Fibroblast of mammary gland (primary cell): ENCODE results near the gene CTNNAL1.
A peak's percentile ranks its signal among the peaks of the same experiment; 100 is the strongest.
"Not testable (repeated sequence)": the region's sequence is repeated elsewhere in the genome, so short reads cannot be mapped to it uniquely, and the experiment has no call there.

Source experiments
- DNase-seq: peaks from one replicate; pipeline ENCODE4 v3.0.0-alpha.2; 2010; ENCODE audit warnings: low read depth
- H3K4me3 ChIP-seq: 2 replicates; pipeline ENCODE4 v1.5.1; 2011; ENCODE audit warnings: low read depth, mild to moderate bottlenecking, low read length, moderate library complexity; ENCODE audit not compliant: control insufficient read depth
- CTCF ChIP-seq: conservative IDR thresholded peaks from 2 replicates; pipeline ENCODE4 v1.5.1; 2011; ENCODE audit warnings: low read depth, low read length, inconsistent platforms; ENCODE audit not compliant: control insufficient read depth, insufficient read depth

CTNNAL1 gene

DNA sequence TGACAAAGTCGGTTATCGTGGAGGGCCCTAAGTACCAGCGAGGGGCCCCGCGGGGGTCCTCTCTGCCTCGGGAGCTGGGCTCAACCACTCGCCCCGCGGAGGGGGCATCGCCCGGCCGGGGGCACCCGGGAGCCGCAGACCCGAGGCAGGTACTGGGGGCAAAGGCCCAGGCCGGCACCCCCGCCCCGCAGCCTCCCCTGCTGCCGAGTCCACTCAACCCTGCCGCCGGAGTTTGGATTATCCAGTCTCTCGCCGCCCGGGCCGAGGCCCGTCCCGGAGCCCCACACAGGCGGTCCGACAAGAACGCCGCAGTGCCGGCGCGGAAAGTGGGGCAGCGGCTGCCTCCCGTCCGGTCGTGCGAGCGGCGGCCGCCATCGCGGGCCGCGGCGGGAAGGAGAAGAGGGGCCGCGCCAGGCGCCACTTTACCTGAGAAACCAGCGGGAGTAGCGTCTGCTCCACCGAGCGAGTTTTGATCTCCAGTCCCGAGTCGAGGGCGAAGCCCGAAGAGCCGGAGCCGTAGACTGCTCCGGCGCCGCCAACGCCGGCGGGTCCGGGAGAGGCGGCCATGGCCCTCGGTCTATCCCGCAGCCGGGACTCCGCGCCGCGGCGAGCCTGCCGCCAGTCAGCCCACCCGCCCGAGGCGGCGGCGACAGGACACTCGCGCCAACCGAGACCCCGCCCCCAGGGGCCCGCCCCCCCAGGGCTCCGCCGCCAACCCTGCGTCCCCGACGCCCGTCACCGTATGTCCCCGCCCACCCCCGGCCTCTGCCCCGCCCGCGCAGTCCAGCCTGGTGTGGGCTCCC, at the start of gene CTNNAL1:
TSS of gene CTNNAL1 (minus strand) at position 624 of the 803 bp plus-strand sequence. CDS start at position 567, 57 bp downstream.
- peak; percentile 76 for DNase-seq
- TF ChIP-seq CTCF, result no peak
- H3K4me3 ChIP-seq, result peak within 1 kb of the TSS; percentile 85

- no peak overlapping the region for H3K4me3 ChIP-seq
- TF ChIP-seq CTCF, result no peak
- DNase-seq, result no peak
These were observed 49.2 kb upstream of the CTNNAL1 start for GRCh38 chr9:109062543-109062942.

- no peak overlapping the region for H3K4me3 ChIP-seq
- TF ChIP-seq CTCF, result no peak
- no peak for DNase-seq
These were observed 46.9 kb upstream of the CTNNAL1 start for GRCh38 chr9:109060191-109060590.

DNA sequence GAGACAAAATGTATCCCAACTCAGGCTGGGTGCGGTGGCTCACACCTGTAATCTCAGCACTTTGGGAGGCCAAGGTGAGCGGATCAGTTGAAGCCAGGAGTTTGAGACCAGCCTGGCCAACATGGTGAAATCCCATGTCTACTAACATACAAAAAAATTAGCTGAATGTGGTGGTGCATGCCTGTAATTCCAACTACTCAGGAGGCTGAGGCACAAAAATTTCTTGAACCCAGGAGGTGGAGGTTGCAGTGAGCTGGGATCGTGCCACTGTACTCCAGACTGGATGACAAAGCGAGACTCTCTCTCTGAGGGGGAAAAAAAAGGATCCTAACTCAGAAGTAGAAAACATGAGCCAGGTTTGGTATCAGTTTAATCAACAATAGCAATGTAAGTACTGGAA, 39.8 kb upstream of the CTNNAL1 start:
- not testable (repeated sequence) for H3K4me3 ChIP-seq, DNase-seq

GRCh38 chr9:109052416-109052815, 39.1 kb upstream of the CTNNAL1 start:
- TF ChIP-seq CTCF, result no peak
- no peak for DNase-seq
- H3K4me3 ChIP-seq, result no peak overlapping the region

GRCh38 chr9:109051733-109052132, 38.4 kb upstream of the CTNNAL1 start:
- no peak overlapping the region for H3K4me3 ChIP-seq
- TF ChIP-seq CTCF, result no peak
- DNase-seq, result no peak

- TF ChIP-seq CTCF, result no peak
- no peak for DNase-seq
- H3K4me3 ChIP-seq, result no peak overlapping the region
These were observed 37.1 kb upstream of the CTNNAL1 start for GRCh38 chr9:109050444-109050843.
